Heart right ventricle (tissue), 16 donors: Measurements from ENCODE around the gene SLMAP. TPM values are rescaled to one million over a fixed set of nuclear protein-coding genes. Genes with fewer than 3 reads are reported as not detected.

ENCODE experiments used
- ATAC-seq, 8 donors: fragments of 200-7000 bp; cut with Tn5 transposase; one replicate each; pipeline ENCODE4 v1.9.1; 2020; ENCODE audit warnings: mild to moderate bottlenecking in 8 of 8, moderate library complexity in 8 of 8, moderate number of reproducible peaks in 1 of 8
- DNase-seq, 2 donors: peaks; one replicate each; pipeline ENCODE4 v3.0.0-alpha.2; 2020
- H3K27ac ChIP-seq, 10 donors: fragments of 200-600 bp; sonication (generic) in 2 of 10; one replicate each; pipeline versions ENCODE4 v1.5.0 to v1.8.0; 2020 to 2022; ENCODE audit warnings: mild to moderate bottlenecking in 3 of 10
- H3K27me3 ChIP-seq, 7 donors: fragments of 200-600 bp; one replicate each; pipeline ENCODE4 v1.8.0; 2021 to 2022; ENCODE audit warnings: mild to moderate bottlenecking in 2 of 7
- H3K36me3 ChIP-seq, 9 donors: fragments of 200-600 bp; sonication (generic) in 1 of 9; one replicate each; pipeline versions ENCODE4 v1.5.0 to v1.8.0; 2020 to 2022; ENCODE audit warnings: mild to moderate bottlenecking in 2 of 9
- H3K4me1 ChIP-seq, 9 donors: fragments of 200-600 bp; sonication (generic) in 1 of 9; one replicate each; pipeline versions ENCODE4 v1.5.0 to v1.8.0; 2020 to 2022; ENCODE audit warnings: mild to moderate bottlenecking in 4 of 9
- H3K4me3 ChIP-seq, 10 donors: fragments of 200-600 bp; sonication (generic) in 2 of 10; one replicate each; pipeline versions ENCODE4 v1.5.0 to v1.8.0; 2020 to 2022; ENCODE audit warnings: mild to moderate bottlenecking in 7 of 10, moderate library complexity in 2 of 10
- H3K9me3 ChIP-seq, 11 donors: fragments of 200-600 bp in 10 of 11; sonication (generic) in 2 of 11; one replicate each; pipeline versions ENCODE4 v1.5.0 to v1.8.0; 2013 to 2022; ENCODE audit warnings: mild to moderate bottlenecking in 2 of 11, control low read depth in 1 of 11, moderate library complexity in 1 of 11
- CTCF ChIP-seq, 9 donors: fragments of 200-600 bp; sonication (generic) in 2 of 9; IDR thresholded peaks; one replicate each; pipeline versions ENCODE4 v1.5.0 to v1.8.0; 2021 to 2022; ENCODE audit warnings: antibody characterized with exemption in 9 of 9, mild to moderate bottlenecking in 5 of 9, moderate library complexity in 1 of 9
- WGBS, 2 donors: extraction: QIAGEN DNeasy Blood & Tissue Kit; methylation state at CpG; one replicate each; pipeline ENCODE4 v1.1.7; 2013; ENCODE audit warnings: inconsistent platforms in 1 of 2; 5-methylcytosine and 5-hydroxymethylcytosine counted together
- intact Hi-C, 10 donors: fragments of 100-400 bp; cut with DNase I; formaldehyde crosslinking; loops; one replicate each; pipeline versions ENCODE4 v1.11.1 to v1.14.2; 2022
- polyA plus RNA-seq, 2 donors: library from polyadenylated mRNA; stranded (reverse); fragments of 200-250 nt; gene quantifications; one replicate each; pipeline ENCODE4 v1.2.3, GENCODE V29; 2013
- total RNA-seq, 10 donors: library from RNA; stranded (reverse); fragmentation: NEBNext Ultra II Directional in 3 of 10; extraction: Animal tissue kit (Norgen Biotek cat#: 25700) in 3 of 10; gene quantifications; one replicate each; pipeline versions ENCODE4 v1.2.1 to v1.2.4, GENCODE V29; 2021 to 2023
- donor health status: Arrhythmogenic right ventricular cardiomyopathy.
- donor health status: ischemic (EF 13 %, LVEDD 7.1; RV severe dilation, severe dysfunction).
- donor health status: healthy with polysubstance abuse.
- donor health status: DM: no; HTN: yes; CAD: no.
- donor health status: DM: no; HTN: no; CAD: no.
- donor health status: ischemic (EF 25% LVEDD 6.9; RV normal size, moderate dysfunction).
- donor health status: ischemic (EF 25% LVEDD 5.7; RV mildly dilated, moderate dysfunction).
- donor health status: healthy.
- donor health status: DM: yes; HTN: yes; CAD: no.
- donor health status: Ischemic cardiomyopathy.
- donor health status: ischemic (EF 35%, LVEDD 5.7; RV mildly dilated, moderate dysfunction).
- donor health status: nonischemic (EF 11% LVEDD 7.7; RV severe dilation, severe dysfunction).
- donor health status: DM: yes; HTN: yes; CAD: no.
- donor health status: PGD.
- donor health status: ischemic (EF 29% LVEDD 5.4; RV normal size, mild dysfunction).
- donor health status: nonischemic (EF 23%, LVEDD 6.1; RV moderate dilation, normal function).

The SLMAP gene
- total and polyA plus RNA-seq, 12 donors = 65.8 to 724 (median 341) TPM

- Histone ChIP-seq H3K9me3 (no peaks in the 10 kb centered on the region), H3K27me3 (no peaks in the 10 kb centered on the region), H3K27ac (peak overlapping the region; percentile 19 to 94 (median 84)), H3K4me1 (peaks cover 0 to 13% (median 0%) of the 10 kb centered on the region in 9 donors), H3K36me3 (peaks cover 0 to 31% (median 6%) of the 10 kb centered on the region in 9 donors), H3K4me3 (peak overlapping the region in 9 of 10 donors; percentile 15 to 56 (median 49))
- ATAC-seq (peak in 7 of 8 donors; percentile 61 to 85 (median 77)), DNase-seq (no peak)
- TF ChIP-seq CTCF (IDR thresholded peaks at IDR 0.05) = no peak
- 38 to 53% methylated on average over 6 of the region's 6 CpGs for WGBS, 2 donors
- intact Hi-C loops = no loop called here
Observed at GRCh38 chr3:57889807-57890206, 133.7 kb downstream of the SLMAP start.

- Histone ChIP-seq H3K27ac (peak overlapping the region; percentile 63 to 94 (median 84)), H3K4me1 (peaks cover 0 to 21% (median 3%) of the 10 kb centered on the region in 9 donors), H3K9me3 (no peaks in the 10 kb centered on the region), H3K4me3 (peak overlapping the region; percentile 20 to 56 (median 44)), H3K36me3 (peaks cover 0 to 23% (median 4%) of the 10 kb centered on the region in 9 donors), H3K27me3 (no peaks in the 10 kb centered on the region)
- TF ChIP-seq CTCF (IDR thresholded peaks at IDR 0.05) = no peak
- 45 to 53% methylated on average over 2 of the region's 2 CpGs for WGBS, 2 donors
- DNase-seq (no peak), ATAC-seq (peak; percentile 52 to 83 (median 72))
- intact Hi-C loops = no loop called here
Observed at GRCh38 chr3:57890874-57891273, 134.8 kb downstream of the SLMAP start.

- Histone ChIP-seq H3K36me3 (peaks cover 0 to 26% (median 4%) of the 10 kb centered on the region in 9 donors), H3K27ac (peak overlapping the region in 9 of 10 donors; percentile 59 to 94 (median 87)), H3K4me1 (peaks cover 0 to 28% (median 6%) of the 10 kb centered on the region in 9 donors), H3K4me3 (peak overlapping the region in 8 of 10 donors; percentile 20 to 56 (median 51)), H3K9me3 (no peaks in the 10 kb centered on the region), H3K27me3 (no peaks in the 10 kb centered on the region)
- WGBS, 2 donors = 49 to 73% methylated on average over 3 of the region's 3 CpGs
- DNase-seq = no peak
- intact Hi-C loops = no loop called here
- no peak for TF ChIP-seq CTCF (IDR thresholded peaks at IDR 0.05)
- ATAC-seq = peak in 3 of 8 donors; percentile 1 to 66 (median 5)
Observed at GRCh38 chr3:57892423-57892822, 136.3 kb downstream of the SLMAP start.

GRCh38 chr3:57893156-57893555 lies 137.0 kb downstream of the SLMAP start:
- Histone ChIP-seq H3K36me3 (peaks cover 0 to 33% (median 0%) of the 10 kb centered on the region in 9 donors), H3K27ac (peak overlapping the region; percentile 4 to 94 (median 67)), H3K27me3 (no peaks in the 10 kb centered on the region), H3K4me3 (peak overlapping the region in 9 of 10 donors; percentile 5 to 56 (median 49)), H3K9me3 (no peaks in the 10 kb centered on the region), H3K4me1 (peaks cover 0 to 33% (median 6%) of the 10 kb centered on the region in 9 donors)
- no peak for DNase-seq
- 88 to 97% methylated on average over 1 of the region's 1 CpG for WGBS, 2 donors
- ATAC-seq = no peak
- intact Hi-C loops = no loop called here
- TF ChIP-seq CTCF (IDR thresholded peaks at IDR 0.05) = no peak
